HG03558 (cell line): ENCODE measurements around the gene ZBTB49.

Experiments
- ATAC-seq: cut with Tn5 transposase; IDR thresholded peaks from one replicate; pipeline ENCODE4 v1.9.1; 2021; ENCODE audit warnings: moderate number of reproducible peaks; ENCODE audit not compliant: unreplicated experiment; ENCODE audit errors: extremely low read depth

ZBTB49 gene

GRCh38 chr4:4349867-4350266, 59.8 kb downstream of the ZBTB49 start:
- no peak for ATAC-seq

- ATAC-seq: no peak
Observed at GRCh38 chr4:4350909-4351308, 60.9 kb downstream of the ZBTB49 start.

- no peak for ATAC-seq
Observed at GRCh38 chr4:4355302-4355701, 65.3 kb downstream of the ZBTB49 start.

- no peak for ATAC-seq
Observed at GRCh38 chr4:4356106-4357041, 66.3 kb downstream of the ZBTB49 start.

- ATAC-seq: no peak
Observed at GRCh38 chr4:4358093-4358854, 68.2 kb downstream of the ZBTB49 start.

GRCh38 chr4:4361883-4362282, 71.8 kb downstream of the ZBTB49 start:
- no peak for ATAC-seq

GRCh38 chr4:4362991-4363697, 73.1 kb downstream of the ZBTB49 start:
- ATAC-seq: no peak

- ATAC-seq: no peak
Observed at GRCh38 chr4:4364061-4364460, 74.0 kb downstream of the ZBTB49 start.

GRCh38 chr4:4364486-4365208, 74.6 kb downstream of the ZBTB49 start:
- ATAC-seq: no peak

- ATAC-seq: no peak
Observed at GRCh38 chr4:4368809-4369580, 78.9 kb downstream of the ZBTB49 start.
